SK-N-MC (cell line): Measurements from ENCODE around the gene ECSIT.

Experiments
- EZH2 ChIP-seq: fragments of 200-600 bp; sonication (generic); IDR thresholded peaks from one replicate; pipeline ENCODE4 v1.6.1; 2017; ENCODE audit warnings: antibody characterized with exemption
- FOXP2 ChIP-seq: optimal IDR thresholded peaks from 2 replicates; pipeline ENCODE3; 2011; ENCODE audit warnings: mild to moderate bottlenecking, moderate library complexity; ENCODE audit not compliant: insufficient read depth; ENCODE audit errors: extremely low read length, control extremely low read depth
- POLR2AphosphoS5 ChIP-seq: IDR thresholded peaks from 2 replicates; pipeline ENCODE4 v1.6.1; 2012; ENCODE audit warnings: mild to moderate bottlenecking, low read depth, low read length, borderline replicate concordance

GRCh38 chr19:11547929-11548700 lies 19.2 kb upstream of the ECSIT start:
- TF ChIP-seq POLR2AphosphoS5, result no peak
- TF ChIP-seq EZH2, result no peak
- TF ChIP-seq FOXP2, result no peak
